GM12878 (cell line): ENCODE data around the gene DHX57. TPM values are rescaled to one million over a fixed set of nuclear protein-coding genes. Genes with fewer than 3 reads are reported as not detected.

Source experiments
- ATAC-seq: fragments of 200-7000 bp; cut with Tn5 transposase; 3 replicates; pipeline ENCODE4 v1.9.1; 2020; ENCODE audit warnings: mild to moderate bottlenecking, moderate library complexity
- BruUV-seq: library from RNA; stranded (reverse); fragments of 400-500 nt; replicated peaks from 2 replicates; lab custom pipeline; 2021; lab: Mats Ljungman, UMichigan
- CTCF ChIA-PET: fragments of 300-600 bp; sonication (Branson Sonifier 250); formaldehyde crosslinking; extraction: SDS; loops from one replicate; lab custom pipeline; 2021; ENCODE audit warnings: inconsistent platforms; lab: Yijun Ruan, JAX
- POLR2A ChIA-PET: fragments of 350-600 bp; formaldehyde crosslinking; extraction: SDS; loops from one replicate; lab custom pipeline; 2021; ENCODE audit warnings: inconsistent platforms; lab: Charles Lee
- RAD21 ChIA-PET: fragments of 300-600 bp; sonication (Branson Sonifier 250); formaldehyde crosslinking; loops from one replicate; lab custom pipeline; 2023; ENCODE audit warnings: antibody characterized with exemption; ENCODE audit not compliant: unreplicated experiment; lab: Charles Lee
- SMC1A ChIA-PET: fragments of 300-600 bp; sonication (Branson Sonifier 250); formaldehyde crosslinking; loops from one replicate; lab custom pipeline; 2023; ENCODE audit not compliant: unreplicated experiment, uncharacterized antibody; lab: Charles Lee
- DNase-seq: peaks from one replicate; pipeline ENCODE4 v3.0.0-alpha.2; 2011; ENCODE audit warnings: low read depth, low spot score
- FAIRE-seq: peaks from 3 replicates; lab custom pipeline; 2011; peaks lifted over from hg19 to GRCh38; lab: Jason Lieb, UNC
- H2AFZ ChIP-seq: 2 replicates; pipeline ENCODE4 v1.6.0; 2011; ENCODE audit warnings: low read depth, low read length, control low read depth; ENCODE audit not compliant: control insufficient read depth
- H3K27ac ChIP-seq: 2 replicates; pipeline ENCODE4 v1.5.1; 2011; ENCODE audit warnings: control low read depth; ENCODE audit not compliant: control insufficient read depth, insufficient read depth
- H3K27me3 ChIP-seq, 2 experiments: replicated peaks in 1 of 2; 2 replicates each; pipeline versions ENCODE4 v1.6.0 to v1.6.1; 2011; ENCODE audit warnings: low read length in 1 of 2; ENCODE audit not compliant: control insufficient read depth in 2 of 2, insufficient read depth in 2 of 2
- H3K36me3 ChIP-seq, 2 experiments: 2 replicates each; pipeline ENCODE4 v1.5.1; 2011; ENCODE audit warnings: low read length in 1 of 2; ENCODE audit not compliant: control insufficient read depth in 2 of 2, insufficient read depth in 2 of 2
- H3K4me1 ChIP-seq: 2 replicates; pipeline ENCODE4 v1.6.1; 2011; ENCODE audit warnings: mild to moderate bottlenecking, low read length, moderate library complexity, mixed read lengths; ENCODE audit not compliant: control insufficient read depth, insufficient read depth
- H3K4me2 ChIP-seq: 2 replicates; pipeline ENCODE4 v1.6.0; 2011; ENCODE audit warnings: control low read depth; ENCODE audit not compliant: control insufficient read depth, insufficient read depth
- H3K4me3 ChIP-seq: fragments of 200-600 bp; sonication (generic); 2 replicates; pipeline ENCODE4 v1.5.1; 2016
- H3K79me2 ChIP-seq: 2 replicates; pipeline ENCODE4 v1.6.0; 2011; ENCODE audit warnings: low read length; ENCODE audit not compliant: control insufficient read depth, insufficient read depth
- H3K9ac ChIP-seq: 2 replicates; pipeline ENCODE4 v1.8.0; 2011; ENCODE audit warnings: low read length, control low read depth, mixed read lengths; ENCODE audit not compliant: control insufficient read depth, insufficient read depth
- H3K9me3 ChIP-seq: replicated peaks from 3 replicates; pipeline ENCODE4 v1.5.1; 2011; ENCODE audit warnings: mild to moderate bottlenecking, low read length; ENCODE audit not compliant: control insufficient read depth, insufficient read depth
- H4K20me1 ChIP-seq: 2 replicates; pipeline ENCODE4 v1.6.0; 2011; ENCODE audit not compliant: control insufficient read depth, insufficient read depth
- BHLHE40 ChIP-seq, 2 experiments: fragments of 450-650 bp in 1 of 2; IDR thresholded peaks; 2 replicates each; pipeline ENCODE4 v1.6.1; 2011 to 2017; ENCODE audit warnings: low read depth in 2 of 2, borderline replicate concordance in 1 of 2, improper control_type of control experiment in 1 of 2, low read length in 1 of 2, mild to moderate bottlenecking in 1 of 2
- BMI1 ChIP-seq: fragments of 450-650 bp; IDR thresholded peaks from 2 replicates; pipeline ENCODE4 v1.6.1; 2016; ENCODE audit warnings: mild to moderate bottlenecking, moderate library complexity, borderline replicate concordance
- RELB ChIP-seq: fragments of 450-650 bp; IDR thresholded peaks from 2 replicates; pipeline ENCODE4 v1.6.1; 2017; ENCODE audit warnings: low read depth, mild to moderate bottlenecking, moderate library complexity
- RFX5 ChIP-seq: IDR thresholded peaks from 2 replicates; pipeline ENCODE4 v1.6.1; 2011; ENCODE audit warnings: low read depth, low read length, improper control_type of control experiment
- SMAD5 ChIP-seq: IDR thresholded peaks from 2 replicates; pipeline ENCODE4 v1.6.1; 2016; ENCODE audit warnings: antibody characterized with exemption, low read depth
- SPI1 ChIP-seq: IDR thresholded peaks from 2 replicates; pipeline ENCODE4 v1.6.1; 2011; ENCODE audit warnings: low read depth, mild to moderate bottlenecking, low read length, moderate library complexity, borderline replicate concordance; ENCODE audit not compliant: insufficient read depth
- USF1 ChIP-seq: IDR thresholded peaks from 2 replicates; pipeline ENCODE4 v1.6.1; 2011; ENCODE audit warnings: borderline replicate concordance, low read depth, mild to moderate bottlenecking, moderate library complexity, mixed read lengths, low read length; ENCODE audit not compliant: insufficient read depth; ENCODE audit errors: extremely low read length
- YY1 ChIP-seq: IDR thresholded peaks from 2 replicates; pipeline ENCODE4 v1.6.1; 2011; ENCODE audit warnings: low read depth, mild to moderate bottlenecking, low read length
- ZBTB40 ChIP-seq: fragments of 450-650 bp; IDR thresholded peaks from 2 replicates; pipeline ENCODE4 v1.6.1; 2016; ENCODE audit warnings: mild to moderate bottlenecking, moderate library complexity, borderline replicate concordance
- WGBS: methylation state at CpG from one replicate; pipeline ENCODE4 v1.1.6; 2016; ENCODE audit warnings: low lambda C conversion rate; ENCODE audit not compliant: insufficient replicate concordance, insufficient coverage; ENCODE audit errors: missing lambda C conversion rate; 5-methylcytosine and 5-hydroxymethylcytosine counted together
- in situ Hi-C: fragments of 300-500 bp; cut with MboI; formaldehyde crosslinking; loops from 9 replicates; pipeline ENCODE4 v1.14.3; 2018; ENCODE audit warnings: mixed read lengths
- intact Hi-C: fragments of 100-400 bp; cut with micrococcal nuclease; formaldehyde crosslinking; loops from one replicate; pipeline ENCODE4 v1.14.2; 2022; ENCODE audit not compliant: unreplicated experiment
- polyA plus RNA-seq, 11 experiments: library from polyadenylated mRNA; depleted of rRNA in 4 of 11; unstranded in 6 of 11; stranded (reverse) in 5 of 11; fragments of >200 nt; fragmentation: Nextera tagmentation in 4 of 11; fragmentation: Illumina TruSeq in 1 of 11; extraction: Ambion mirVana in 4 of 11; extraction: Trizol in 1 of 11; gene quantifications; 1 replicate in 1 of 11; 2 replicates in 10 of 11; pipeline versions ENCODE4 v1.2.1 to v1.2.3, GENCODE V29; 2011 to 2016; ENCODE audit warnings: inconsistent platforms in 2 of 11, missing spikeins in 2 of 11, low read depth in 1 of 11
- total RNA-seq, 4 experiments: library from RNA; depleted of rRNA in 3 of 4; stranded (reverse); fragments of >200 nt in 3 of 4; fragmentation: Illumina TruSeq in 1 of 4; extraction: Trizol in 1 of 4; gene quantifications; 2 replicates each; pipeline versions ENCODE4 v1.2.1 to v1.2.3, GENCODE V29; 2013 to 2021
- TF ChIP-seq, protein P1 (sequence below): fragments of 450-650 bp; formaldehyde crosslinking; IDR thresholded peaks from 2 replicates; pipeline ENCODE4 v1.4.0; 2022; ENCODE audit warnings: mild to moderate bottlenecking, moderate library complexity

DHX57 gene
- total and polyA plus RNA-seq, 10 of the 15 experiments (the other 5 are each of a cell fraction or from before 2014, with no cell fraction given): 6.5 to 18.0 (median 15.8) TPM

DNA sequence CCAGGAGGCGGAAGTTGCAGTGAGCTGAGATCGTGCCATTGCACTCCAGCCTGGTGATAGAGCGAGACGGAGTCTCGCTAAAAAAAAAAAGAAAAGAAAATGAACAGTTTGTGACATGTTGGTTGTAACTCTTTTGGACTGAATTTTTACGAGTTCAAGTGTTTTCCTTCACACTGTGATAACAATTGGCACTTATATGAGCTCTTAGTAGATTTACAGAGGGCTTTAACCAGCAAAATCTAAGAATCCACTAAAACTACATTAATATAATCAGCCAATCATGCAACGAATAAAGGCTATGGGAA, 99.9 kb downstream of the DHX57 start (continued):
- TF ChIP-seq, protein P1, sequence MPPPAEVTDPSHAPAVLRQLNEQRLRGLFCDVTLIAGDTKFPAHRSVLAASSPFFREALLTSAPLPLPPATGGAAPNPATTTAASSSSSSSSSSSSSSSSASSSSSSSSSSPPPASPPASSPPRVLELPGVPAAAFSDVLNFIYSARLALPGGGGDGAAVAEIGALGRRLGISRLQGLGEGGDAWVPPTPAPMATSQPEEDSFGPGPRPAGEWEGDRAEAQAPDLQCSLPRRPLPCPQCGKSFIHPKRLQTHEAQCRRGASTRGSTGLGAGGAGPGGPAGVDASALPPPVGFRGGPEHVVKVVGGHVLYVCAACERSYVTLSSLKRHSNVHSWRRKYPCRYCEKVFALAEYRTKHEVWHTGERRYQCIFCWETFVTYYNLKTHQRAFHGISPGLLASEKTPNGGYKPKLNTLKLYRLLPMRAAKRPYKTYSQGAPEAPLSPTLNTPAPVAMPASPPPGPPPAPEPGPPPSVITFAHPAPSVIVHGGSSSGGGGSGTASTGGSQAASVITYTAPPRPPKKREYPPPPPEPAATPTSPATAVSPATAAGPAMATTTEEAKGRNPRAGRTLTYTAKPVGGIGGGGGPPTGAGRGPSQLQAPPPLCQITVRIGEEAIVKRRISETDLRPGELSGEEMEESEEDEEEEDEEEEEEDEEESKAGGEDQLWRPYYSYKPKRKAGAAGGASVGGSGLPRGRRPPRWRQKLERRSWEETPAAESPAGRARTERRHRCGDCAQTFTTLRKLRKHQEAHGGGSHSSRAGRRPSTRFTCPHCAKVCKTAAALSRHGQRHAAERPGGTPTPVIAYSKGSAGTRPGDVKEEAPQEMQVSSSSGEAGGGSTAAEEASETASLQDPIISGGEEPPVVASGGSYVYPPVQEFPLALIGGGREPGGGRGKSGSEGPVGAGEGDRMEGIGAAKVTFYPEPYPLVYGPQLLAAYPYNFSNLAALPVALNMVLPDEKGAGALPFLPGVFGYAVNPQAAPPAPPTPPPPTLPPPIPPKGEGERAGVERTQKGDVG (CRISPR knock-in tag): no peak
- TF ChIP-seq BHLHE40 (IDR thresholded peaks at IDR 0.05; ENCODE audit: borderline replicate concordance in 1 of 2, low read depth in 2 of 2, low read length in 1 of 2): no peak

- WGBS: 75% methylated on average over 17 of the region's 17 CpGs
- intact Hi-C loops: no loop called here
- H3K27ac ChIP-seq: no peak overlapping the region
- CTCF ChIA-PET: interaction anchor here (1.2 kb wide), 1 partner anchor 194 kb away, joined by 5 read pairs; no protein-coding TSS in a partner anchor
- 0 out of 2 replicates have a peak, but pooled peaks cover 2% of the 10 kb centered on the region for H3K4me1 ChIP-seq
- no TSS peak for BruUV-seq
- POLR2A ChIA-PET: interaction anchor here (1.0 kb wide), 1 partner anchor 8 kb away, joined by 6 read pairs; no protein-coding TSS in a partner anchor
- RAD21 ChIA-PET: no interaction called here
- H3K36me3 ChIP-seq: no peaks in the 10 kb centered on the region; a peak in 1 of 4 replicates
- H4K20me1 ChIP-seq: no peaks in the 10 kb centered on the region
- no peaks in the 10 kb centered on the region for H3K9me3 ChIP-seq
- FAIRE-seq (no peak), DNase-seq (no peak), ATAC-seq (no peak)
- no peaks in the 10 kb centered on the region for H3K27me3 ChIP-seq
- peaks cover 12% of the 10 kb centered on the region for H3K79me2 ChIP-seq
- no peak overlapping the region for H2AFZ ChIP-seq
- no peak overlapping the region for H3K4me3 ChIP-seq
- H3K9ac ChIP-seq: no peak overlapping the region
- SMC1A ChIA-PET: no interaction called here
- H3K4me2 ChIP-seq: no peak overlapping the region
- in situ Hi-C loops: no loop called here
- TF ChIP-seq RELB (no peak), ZBTB40 (no peak), SPI1 (no peak), USF1 (no peak), YY1 (no peak), SMAD5 (no peak), RFX5 (no peak), BMI1 (no peak)
Measured at GRCh38 chr2:38775097-38775920, 100.4 kb downstream of the DHX57 start.
